Mammary epithelial cell (primary cell): ENCODE measurements around the gene KIR2DL1.
"Not testable (repeated sequence)": the region's sequence is repeated elsewhere in the genome, so short reads cannot be mapped to it uniquely, and the experiment has no call there.

Experiments used
- CTCF ChIP-seq, 2 donors: IDR thresholded peaks in 1 of 2; conservative IDR thresholded peaks in 1 of 2; 2 replicates each; pipeline ENCODE4 v1.5.1; 2011 to 2012; ENCODE audit warnings: inconsistent platforms in 2 of 2, low read length in 2 of 2, mild to moderate bottlenecking in 2 of 2, control low read depth in 1 of 2, low read depth in 1 of 2; ENCODE audit not compliant: insufficient read depth in 1 of 2; ENCODE audit errors: extremely low read depth in 1 of 2
- EZH2 ChIP-seq: IDR thresholded peaks from 2 replicates; pipeline ENCODE4 v1.6.1; 2012; ENCODE audit warnings: low read length, inconsistent platforms, borderline replicate concordance

- TF ChIP-seq CTCF (conservative IDR thresholded peaks at IDR 0.05 in 1 of 2, IDR thresholded peaks at IDR 0.05 in 1 of 2; ENCODE audit: extremely low read depth in 1 of 2, insufficient read depth in 1 of 2, low read depth in 1 of 2, low read length in 2 of 2); EZH2: not testable (repeated sequence)
Observed at GRCh38 chr19:54786091-54786723, 16.6 kb downstream of the KIR2DL1 start.
